Caco-2 (cell line): ENCODE data around the gene NDUFV1. TPM values are rescaled to one million over a fixed set of nuclear protein-coding genes. Genes with fewer than 3 reads are reported as not detected.

ENCODE experiments used
- BruUV-seq: library from RNA; stranded (reverse); fragments of 400-500 nt; replicated peaks from 2 replicates; lab custom pipeline; 2021; lab: Mats Ljungman, UMichigan
- CTCF ChIA-PET: fragments of 300-600 bp; sonication (Branson Sonifier 250); formaldehyde crosslinking; loops from one replicate; lab custom pipeline; 2022; ENCODE audit warnings: antibody characterized with exemption; lab: Charles Lee
- POLR2A ChIA-PET: fragments of 300-600 bp; sonication (Branson Sonifier 250); formaldehyde crosslinking; loops from one replicate; lab custom pipeline; 2022; ENCODE audit warnings: antibody characterized with exemption; lab: Charles Lee
- DNase-seq, 2 experiments: peaks; one replicate each; pipeline versions ENCODE4 v3.0.0 to v3.0.0-alpha.2; 2020 to 2022
- H3K27me3 ChIP-seq: replicated peaks from 2 replicates; pipeline ENCODE4 v1.6.0; 2011; ENCODE audit warnings: low read length; ENCODE audit not compliant: control insufficient read depth, insufficient read depth
- H3K36me3 ChIP-seq: 2 replicates; pipeline ENCODE4 v1.5.1; 2011; ENCODE audit warnings: low read length; ENCODE audit not compliant: control insufficient read depth, insufficient read depth
- H3K4me1 ChIP-seq: fragments of 250-450 bp; sonication (Bioruptor Pico); 2 replicates; pipeline ENCODE4 v1.5.1; 2020; ENCODE audit warnings: mild to moderate bottlenecking
- H3K4me3 ChIP-seq: 2 replicates; pipeline ENCODE4 v1.5.1; 2011; ENCODE audit warnings: low read depth, mild to moderate bottlenecking, control low read depth, low read length
- H3K9me3 ChIP-seq: fragments of 250-450 bp; sonication (Bioruptor Pico); 2 replicates; pipeline ENCODE4 v1.5.1; 2020; ENCODE audit warnings: mild to moderate bottlenecking, moderate library complexity
- H3K27ac Mint-ChIP-seq: one replicate; pipeline ENCODE4 v1.8.0; 2022; ENCODE audit warnings: mixed read lengths; ENCODE audit not compliant: unreplicated experiment
- H3K27me3 Mint-ChIP-seq: one replicate; pipeline ENCODE4 v1.8.0; 2022; ENCODE audit warnings: mixed read lengths; ENCODE audit not compliant: insufficient read depth, unreplicated experiment
- H3K36me3 Mint-ChIP-seq: one replicate; pipeline ENCODE4 v1.8.0; 2022; ENCODE audit warnings: mild to moderate bottlenecking, mixed read lengths; ENCODE audit not compliant: insufficient read depth, unreplicated experiment
- H3K4me1 Mint-ChIP-seq: one replicate; pipeline ENCODE4 v1.8.0; 2022; ENCODE audit warnings: low read depth, mixed read lengths; ENCODE audit not compliant: unreplicated experiment
- H3K4me3 Mint-ChIP-seq: one replicate; pipeline ENCODE4 v1.8.0; 2022; ENCODE audit warnings: mild to moderate bottlenecking, moderate library complexity, mixed read lengths; ENCODE audit not compliant: unreplicated experiment
- H3K9me3 Mint-ChIP-seq: one replicate; pipeline ENCODE4 v1.8.0; 2022; ENCODE audit warnings: mixed read lengths; ENCODE audit not compliant: unreplicated experiment
- intact Hi-C: fragments of 100-400 bp; cut with micrococcal nuclease; formaldehyde crosslinking; loops from one replicate; pipeline ENCODE4 v1.10.0; 2022; ENCODE audit not compliant: unreplicated experiment
- total RNA-seq: library from RNA; stranded (reverse); gene quantifications from 2 replicates; pipeline ENCODE4 v1.2.3, GENCODE V29; 2022
- TF ChIP-seq, protein P1 (sequence below), 2 experiments: fragments of 200-600 bp in 1 of 2; IDR thresholded peaks; 1 replicate in 1 of 2; 2 replicates in 1 of 2; pipeline versions ENCODE4 v1.5.1 to v1.8.0; 2011 to 2022; ENCODE audit warnings: antibody characterized with exemption in 1 of 2, control low read depth in 1 of 2, inconsistent platforms in 1 of 2, low read depth in 1 of 2, low read length in 1 of 2, mild to moderate bottlenecking in 1 of 2, moderate library complexity in 1 of 2; ENCODE audit not compliant: insufficient read depth in 1 of 2, severe bottlenecking in 1 of 2, unreplicated experiment in 1 of 2

Gene NDUFV1
- total RNA-seq, 1 experiment from 2014 or later, result 358 TPM

- Histone ChIP-seq H3K27me3 (no peaks in the 10 kb centered on the region), H3K36me3 (no peaks in the 10 kb centered on the region), H3K4me1 (peaks cover 15% of the 10 kb centered on the region), H3K4me3 (no peak overlapping the region), H3K9me3 (peaks cover 20% of the 10 kb centered on the region)
- Mint-ChIP-seq H3K4me3 (no peak overlapping the region), H3K36me3 (no peaks in the 10 kb centered on the region), H3K9me3 (peaks cover 19% of the 10 kb centered on the region), H3K27ac (no peak overlapping the region), H3K27me3 (no peaks in the 10 kb centered on the region), H3K4me1 (peaks cover 26% of the 10 kb centered on the region)
- TF ChIP-seq, protein P1, sequence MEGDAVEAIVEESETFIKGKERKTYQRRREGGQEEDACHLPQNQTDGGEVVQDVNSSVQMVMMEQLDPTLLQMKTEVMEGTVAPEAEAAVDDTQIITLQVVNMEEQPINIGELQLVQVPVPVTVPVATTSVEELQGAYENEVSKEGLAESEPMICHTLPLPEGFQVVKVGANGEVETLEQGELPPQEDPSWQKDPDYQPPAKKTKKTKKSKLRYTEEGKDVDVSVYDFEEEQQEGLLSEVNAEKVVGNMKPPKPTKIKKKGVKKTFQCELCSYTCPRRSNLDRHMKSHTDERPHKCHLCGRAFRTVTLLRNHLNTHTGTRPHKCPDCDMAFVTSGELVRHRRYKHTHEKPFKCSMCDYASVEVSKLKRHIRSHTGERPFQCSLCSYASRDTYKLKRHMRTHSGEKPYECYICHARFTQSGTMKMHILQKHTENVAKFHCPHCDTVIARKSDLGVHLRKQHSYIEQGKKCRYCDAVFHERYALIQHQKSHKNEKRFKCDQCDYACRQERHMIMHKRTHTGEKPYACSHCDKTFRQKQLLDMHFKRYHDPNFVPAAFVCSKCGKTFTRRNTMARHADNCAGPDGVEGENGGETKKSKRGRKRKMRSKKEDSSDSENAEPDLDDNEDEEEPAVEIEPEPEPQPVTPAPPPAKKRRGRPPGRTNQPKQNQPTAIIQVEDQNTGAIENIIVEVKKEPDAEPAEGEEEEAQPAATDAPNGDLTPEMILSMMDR (IDR thresholded peaks at IDR 0.05; ENCODE audit: insufficient read depth in 1 of 2, low read depth in 1 of 2, low read length in 1 of 2, severe bottlenecking in 1 of 2, unreplicated experiment in 1 of 2), result no peak
- peak in 1 of 2 experiments; percentile 25 for DNase-seq
- ChIA-PET CTCF (interaction anchor here (0.7 to 2.8 kb wide), 2 partner anchors 22 to 728 kb away, joined by 4 to 20 read pairs; partner anchors contain the start of gene NUDT8), POLR2A (interaction anchor here (0.6 to 0.9 kb wide), 2 partner anchors 23 to 166 kb away, joined by 4 to 11 read pairs; no protein-coding TSS in a partner anchor)
- intact Hi-C loops, result no loop called here
- no TSS peak for BruUV-seq
These were observed 45.4 kb downstream of the NDUFV1 start for GRCh38 chr11:67651976-67652781.

DNA sequence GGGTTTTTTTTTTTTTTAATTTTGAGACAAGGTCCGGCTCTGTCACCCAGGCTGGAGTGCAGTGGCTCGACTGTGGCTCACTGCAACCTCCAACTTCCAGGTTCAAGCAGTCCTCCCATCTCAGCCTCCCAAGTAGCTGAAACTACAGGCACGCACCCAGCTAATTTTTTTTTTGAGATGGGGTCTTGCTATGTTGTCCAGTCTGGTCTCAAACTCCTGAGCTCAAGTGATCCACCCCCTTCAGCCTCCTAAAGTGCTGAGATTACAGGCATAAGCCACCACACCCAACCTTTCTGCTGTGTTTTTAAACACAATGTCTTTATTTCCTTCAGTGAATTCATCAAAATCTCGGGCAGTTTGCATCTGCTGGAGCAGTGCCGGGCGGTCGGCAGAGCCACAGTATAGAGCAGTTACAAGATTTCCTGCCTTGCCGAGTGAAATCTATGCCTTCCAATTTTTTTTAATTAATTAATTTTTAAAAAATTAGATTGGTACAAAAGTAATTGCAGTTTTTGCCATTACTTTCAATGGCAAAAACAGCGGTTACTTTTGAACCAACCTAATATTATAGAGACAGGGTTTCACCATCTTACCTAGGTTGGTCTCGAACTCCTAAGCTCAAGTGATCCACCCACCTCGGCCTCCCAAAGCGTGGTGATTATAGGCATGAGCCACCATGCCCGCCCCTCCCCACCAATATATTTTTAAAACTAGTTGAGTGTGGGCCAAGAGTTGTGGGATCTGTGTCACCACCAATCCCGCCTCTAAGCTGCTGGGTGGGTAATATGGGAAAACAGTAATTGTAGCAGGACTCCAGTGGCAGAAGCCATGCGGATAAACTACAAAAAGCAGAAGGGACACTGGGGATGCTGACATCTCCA, 46.5 kb downstream of the NDUFV1 start:
- no peak overlapping the region for H3K27ac Mint-ChIP-seq
- BruUV-seq, result no TSS peak
- peaks cover 19% of the 10 kb centered on the region for H3K9me3 Mint-ChIP-seq
- H3K4me1 Mint-ChIP-seq, result peaks cover 26% of the 10 kb centered on the region
- ChIA-PET POLR2A (interaction anchor here (0.6 kb wide), 1 partner anchor 167 kb away, joined by 11 read pairs; no protein-coding TSS in a partner anchor), CTCF (interaction anchor here (0.7 to 2.8 kb wide), 2 partner anchors 20 to 23 kb away, joined by 6 to 20 read pairs; partner anchors contain the start of gene NUDT8)
- H3K36me3 Mint-ChIP-seq, result no peaks in the 10 kb centered on the region
- H3K4me3 Mint-ChIP-seq, result no peak overlapping the region
- Histone ChIP-seq H3K4me3 (no peak overlapping the region), H3K36me3 (no peaks in the 10 kb centered on the region), H3K4me1 (peaks cover 15% of the 10 kb centered on the region), H3K9me3 (peaks cover 24% of the 10 kb centered on the region), H3K27me3 (no peaks in the 10 kb centered on the region)
- no peaks in the 10 kb centered on the region for H3K27me3 Mint-ChIP-seq
- peak in 1 of 2 experiments; percentile 8 for DNase-seq
- intact Hi-C loops, result no loop called here
- TF ChIP-seq, protein P1 (IDR thresholded peaks at IDR 0.05; ENCODE audit: insufficient read depth in 1 of 2, low read depth in 1 of 2, low read length in 1 of 2, severe bottlenecking in 1 of 2, unreplicated experiment in 1 of 2), result no peak

GRCh38 chr11:67654225-67654624, 47.5 kb downstream of the NDUFV1 start:
- H3K36me3 Mint-ChIP-seq, result no peaks in the 10 kb centered on the region
- peaks cover 15% of the 10 kb centered on the region for H3K4me1 ChIP-seq
- POLR2A ChIA-PET, result no interaction called here
- H3K36me3 ChIP-seq, result no peaks in the 10 kb centered on the region
- H3K27me3 Mint-ChIP-seq, result no peaks in the 10 kb centered on the region
- H3K27ac Mint-ChIP-seq, result no peak overlapping the region
- no peaks in the 10 kb centered on the region for H3K27me3 ChIP-seq
- no peak for DNase-seq
- H3K4me3 ChIP-seq, result no peak overlapping the region
- H3K4me3 Mint-ChIP-seq, result no peak overlapping the region
- peaks cover 26% of the 10 kb centered on the region for H3K4me1 Mint-ChIP-seq
- intact Hi-C loops, result no loop called here
- CTCF ChIA-PET, result no interaction called here
- H3K9me3 ChIP-seq, result peaks cover 24% of the 10 kb centered on the region
- no TSS peak for BruUV-seq
- TF ChIP-seq, protein P1 (IDR thresholded peaks at IDR 0.05; ENCODE audit: insufficient read depth in 1 of 2, low read depth in 1 of 2, low read length in 1 of 2, severe bottlenecking in 1 of 2, unreplicated experiment in 1 of 2), result no peak
- peaks cover 19% of the 10 kb centered on the region for H3K9me3 Mint-ChIP-seq
